K562 (cell line): Measurements from ENCODE around the gene DDIT3. TPM values are rescaled to one million over a fixed set of nuclear protein-coding genes. Genes with fewer than 3 reads are reported as not detected.

Experiments
- ATAC-seq: fragments of 200-7000 bp; cut with Tn5 transposase; 3 replicates; pipeline ENCODE4 v1.9.1; 2020; ENCODE audit warnings: moderate library complexity
- BruUV-seq: library from RNA; stranded (reverse); fragments of 400-500 nt; replicated peaks from 2 replicates; lab custom pipeline; 2021; lab: Mats Ljungman, UMichigan
- CTCF ChIA-PET: fragments of 300-600 bp; formaldehyde crosslinking; extraction: SDS; loops from one replicate; lab custom pipeline; 2021; ENCODE audit warnings: low intra/inter-chr PET ratio; lab: Yijun Ruan, JAX
- POLR2A ChIA-PET: fragments of 300-600, 350-650 bp; sonication (Branson Sonifier 250); formaldehyde crosslinking; extraction: SDS; loops from one replicate; lab custom pipeline; 2021; ENCODE audit warnings: antibody characterized with exemption, inconsistent platforms; lab: Yijun Ruan, JAX
- DNase-seq, 4 experiments: peaks; one replicate each; pipeline versions ENCODE4 v3.0.0 to v3.0.0-alpha.2; 2011 to 2018; ENCODE audit warnings: low spot score in 3 of 4, mixed read lengths in 3 of 4; ENCODE audit errors: extremely low read depth in 1 of 4
- FAIRE-seq: peaks from 2 replicates; lab custom pipeline; 2011; peaks lifted over from hg19 to GRCh38; lab: Jason Lieb, UNC
- H2AFZ ChIP-seq: 2 replicates; pipeline ENCODE4 v1.6.0; 2011; ENCODE audit warnings: low read depth, low read length, control low read depth, inconsistent platforms
- H3K27ac ChIP-seq: fragments of 200-600 bp; 3 replicates; pipeline ENCODE4 v1.8.0; 2011; ENCODE audit warnings: low read depth, mild to moderate bottlenecking, control low read depth, inconsistent platforms, low read length, moderate library complexity, mixed read lengths; ENCODE audit errors: extremely low read depth
- H3K27me3 ChIP-seq, 2 experiments: fragments of 300-600 bp in 1 of 2; 2 replicates in 1 of 2; 3 replicates in 1 of 2; pipeline versions ENCODE4 v1.6.0 to v1.8.0; 2011; ENCODE audit warnings: inconsistent platforms in 2 of 2, low read length in 2 of 2, mild to moderate bottlenecking in 1 of 2, mixed read lengths in 1 of 2, moderate library complexity in 1 of 2; ENCODE audit not compliant: control insufficient read depth in 2 of 2, insufficient read depth in 2 of 2
- H3K36me3 ChIP-seq: fragments of 300-600 bp; 3 replicates; pipeline ENCODE4 v1.8.0; 2011; ENCODE audit warnings: mild to moderate bottlenecking, low read length, inconsistent platforms; ENCODE audit not compliant: control insufficient read depth, insufficient read depth
- H3K4me1 ChIP-seq, 2 experiments: fragments of 200-600 bp in 1 of 2; replicated peaks in 1 of 2; 2 replicates in 1 of 2; 3 replicates in 1 of 2; pipeline versions ENCODE4 v1.5.1 to v1.8.0; 2011; ENCODE audit warnings: inconsistent platforms in 2 of 2, low read length in 2 of 2, mild to moderate bottlenecking in 1 of 2, mixed read lengths in 1 of 2, moderate library complexity in 1 of 2; ENCODE audit not compliant: control insufficient read depth in 2 of 2, insufficient read depth in 2 of 2
- H3K4me2 ChIP-seq: 2 replicates; pipeline ENCODE4 v1.6.1; 2011; ENCODE audit warnings: low read length, control low read depth, inconsistent platforms, mixed read lengths; ENCODE audit not compliant: insufficient read depth
- H3K4me3 ChIP-seq: fragments of 200-600 bp; sonication (generic), shearing (Covaris generic); 2 replicates; pipeline ENCODE4 v1.5.1; 2016; ENCODE audit warnings: control low read depth, inconsistent platforms
- H3K79me2 ChIP-seq: fragments of 200-600 bp; 3 replicates; pipeline ENCODE4 v1.8.0; 2011; ENCODE audit warnings: low read length, inconsistent platforms; ENCODE audit not compliant: control insufficient read depth, insufficient read depth
- H3K9ac ChIP-seq, 2 experiments: 2 replicates each; pipeline versions ENCODE4 v1.6.0 to v1.6.1; 2011; ENCODE audit warnings: low read depth in 2 of 2, low read length in 2 of 2, control low read depth in 1 of 2, inconsistent platforms in 1 of 2, mild to moderate bottlenecking in 1 of 2, mixed read lengths in 1 of 2; ENCODE audit not compliant: insufficient read depth in 1 of 2
- H3K9me1 ChIP-seq: one replicate; pipeline ENCODE4 v1.6.0; 2011; ENCODE audit warnings: inconsistent platforms, mild to moderate bottlenecking, low read length, moderate library complexity; ENCODE audit not compliant: control insufficient read depth, insufficient read depth
- H3K9me3 ChIP-seq: replicated peaks from 2 replicates; pipeline ENCODE4 v1.5.1; 2011; ENCODE audit warnings: low read depth, low read length, inconsistent platforms; ENCODE audit not compliant: control insufficient read depth, insufficient read depth
- H4K20me1 ChIP-seq: replicated peaks from 2 replicates; pipeline ENCODE4 v1.6.1; 2011; ENCODE audit warnings: low read length, inconsistent platforms, mixed read lengths; ENCODE audit not compliant: control insufficient read depth, insufficient read depth
- POLR2A ChIP-seq: fragments of 450-650 bp; conservative IDR thresholded peaks from 2 replicates; pipeline ENCODE4 v1.6.1; 2016
- POLR2AphosphoS2 ChIP-seq: IDR thresholded peaks from 2 replicates; pipeline ENCODE4 v1.6.1; 2012; ENCODE audit warnings: low read length, improper control_type of control experiment
- POLR2B ChIP-seq: fragments of 450-650 bp; IDR thresholded peaks from 2 replicates; pipeline ENCODE4 v1.6.1; 2018; ENCODE audit warnings: low read depth; ENCODE audit not compliant: partially characterized antibody
- RBFOX2 ChIP-seq: fragments of 200-400 bp; formaldehyde crosslinking; IDR thresholded peaks from 2 replicates; pipeline ENCODE4 v1.6.1; 2017; ENCODE audit warnings: low read depth, mild to moderate bottlenecking, low read length, moderate library complexity
- SREBF2 ChIP-seq: sonication (generic); formaldehyde crosslinking; IDR thresholded peaks from 2 replicates; pipeline ENCODE4 v1.4.0; 2020; ENCODE audit warnings: mild to moderate bottlenecking, missing genetic modification reagents
- ZNF24 ChIP-seq: fragments of 450-650 bp; IDR thresholded peaks from 2 replicates; pipeline ENCODE4 v1.6.1; 2016
- WGBS: fragments of 100-300 bp; shearing (Covaris generic); methylation state at CpG from one replicate; pipeline ENCODE4 v1.1.6; 2016; ENCODE audit warnings: low coverage, mixed read lengths; ENCODE audit not compliant: insufficient coverage; ENCODE audit errors: missing lambda C conversion rate; 5-methylcytosine and 5-hydroxymethylcytosine counted together
- in situ Hi-C: fragments of 300-500 bp; cut with MboI; formaldehyde crosslinking; loops from 4 replicates; pipeline ENCODE4 v1.15.0; 2018; ENCODE audit warnings: inconsistent platforms, mixed read lengths
- intact Hi-C: fragments of 100-400 bp; cut with micrococcal nuclease; formaldehyde crosslinking; loops from 2 replicates; pipeline ENCODE4 v1.14.2; 2022
- polyA plus RNA-seq, 8 experiments: library from polyadenylated mRNA; depleted of rRNA in 4 of 8; stranded (reverse) in 5 of 8; unstranded in 3 of 8; fragments of >200 nt; fragmentation: Nextera tagmentation in 2 of 8; fragmentation: Illumina TruSeq in 1 of 8; extraction: Ambion mirVana in 2 of 8; extraction: Trizol in 1 of 8; gene quantifications; 2 replicates each; pipeline versions ENCODE4 v1.2.1 to v1.2.3, GENCODE V29; 2011 to 2014; ENCODE audit warnings: inconsistent platforms in 1 of 8, missing spikeins in 1 of 8
- total RNA-seq, 7 experiments: library from RNA; depleted of rRNA in 6 of 7; stranded (reverse); fragments of >200 nt in 6 of 7; fragmentation: Illumina TruSeq in 2 of 7; extraction: Trizol in 2 of 7; gene quantifications; 2 replicates each; pipeline versions ENCODE4 v1.2.1 to v1.2.3, GENCODE V29; 2011 to 2021; ENCODE audit warnings: low replicate concordance in 1 of 7

Gene DDIT3
- total and polyA plus RNA-seq, 9 of the 15 experiments (the other 6 are each of a cell fraction or from before 2014, with no cell fraction given) = 59.1 to 272 (median 89.9) TPM

GRCh38 chr12:57497223-57498131 lies 22.8 kb downstream of the DDIT3 start:
- in situ Hi-C loops (no loop called here), intact Hi-C loops (no loop called here)
- H3K9me3 ChIP-seq = 0 out of 2 replicates have a peak, but pooled peaks cover 3% of the 10 kb centered on the region
- H3K4me1 ChIP-seq = no peaks in the 10 kb centered on the region
- DNase-seq = no peak
- H3K9ac ChIP-seq = no peak overlapping the region
- H4K20me1 ChIP-seq = 0 out of 2 replicates have a peak, but pooled peaks cover 6% of the 10 kb centered on the region
- H3K27me3 ChIP-seq = no peaks in the 10 kb centered on the region
- ChIA-PET POLR2A (interaction anchor here (0.6 to 1.8 kb wide), 12 partner anchors 8 to 271 kb away, joined by 3 to 9 read pairs (median 4); partner anchors contain the start of gene DDIT3), CTCF (no interaction called here)
- no peak for FAIRE-seq
- TSS peak; percentile 14 for BruUV-seq
- H3K9me1 ChIP-seq = peaks cover 6% of the 10 kb centered on the region
- H2AFZ ChIP-seq = no peak overlapping the region
- H3K36me3 ChIP-seq = peaks cover 69% of the 10 kb centered on the region
- TF ChIP-seq POLR2AphosphoS2 (0 out of 2 replicates have a peak, but pooled peaks have one; percentile 46), RBFOX2 (peak; percentile 59), POLR2B (peak; percentile 66), SREBF2 (no peak), ZNF24 (no peak), POLR2A (peak; percentile 61)
- H3K27ac ChIP-seq = no peak overlapping the region
- WGBS = 95% methylated on average over 12 of the region's 12 CpGs
- H3K79me2 ChIP-seq = peaks cover 9% of the 10 kb centered on the region; the same call in 1 of the 3 replicates
- no peak overlapping the region for H3K4me2 ChIP-seq
- ATAC-seq = peak; percentile 23
- no peak overlapping the region for H3K4me3 ChIP-seq
